ENCODE results near the gene LKAAEAR1. TPM values are rescaled to one million over a fixed set of nuclear protein-coding genes. Genes with fewer than 3 reads are reported as not detected.

Gene LKAAEAR1
- total and polyA plus RNA-seq, 2 experiments from 2014 or later: 1.8 TPM; not detected in 1

DNA sequence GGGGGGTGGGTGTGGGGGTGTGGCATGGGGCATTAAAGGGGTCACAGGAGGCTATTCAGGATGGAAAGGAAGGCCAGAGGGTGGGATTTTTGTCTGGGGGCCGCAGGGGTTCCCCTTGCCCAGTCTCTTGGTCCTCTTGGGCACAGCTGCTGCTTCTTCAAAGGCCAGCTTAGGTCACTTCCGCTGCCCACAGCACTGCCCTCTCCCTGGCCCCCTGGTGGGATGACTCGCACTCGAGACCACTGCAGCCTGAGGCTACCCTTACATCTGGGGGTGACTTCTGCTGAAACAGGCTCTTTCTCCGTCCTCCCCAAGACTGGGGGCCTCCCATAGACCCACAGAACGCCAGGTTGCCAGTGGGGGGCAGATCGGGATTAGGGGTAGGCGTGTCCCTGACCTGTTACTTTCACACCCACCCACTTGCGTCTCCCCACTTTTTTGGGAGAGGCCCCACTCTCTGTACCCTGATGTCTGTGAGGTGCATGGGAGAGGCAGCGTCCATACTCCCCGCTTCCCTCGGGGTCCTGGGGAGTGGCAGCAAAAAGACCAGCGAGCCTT is 1.3 kb downstream of the LKAAEAR1 start (continued):
- TF ChIP-seq, protein P1, sequence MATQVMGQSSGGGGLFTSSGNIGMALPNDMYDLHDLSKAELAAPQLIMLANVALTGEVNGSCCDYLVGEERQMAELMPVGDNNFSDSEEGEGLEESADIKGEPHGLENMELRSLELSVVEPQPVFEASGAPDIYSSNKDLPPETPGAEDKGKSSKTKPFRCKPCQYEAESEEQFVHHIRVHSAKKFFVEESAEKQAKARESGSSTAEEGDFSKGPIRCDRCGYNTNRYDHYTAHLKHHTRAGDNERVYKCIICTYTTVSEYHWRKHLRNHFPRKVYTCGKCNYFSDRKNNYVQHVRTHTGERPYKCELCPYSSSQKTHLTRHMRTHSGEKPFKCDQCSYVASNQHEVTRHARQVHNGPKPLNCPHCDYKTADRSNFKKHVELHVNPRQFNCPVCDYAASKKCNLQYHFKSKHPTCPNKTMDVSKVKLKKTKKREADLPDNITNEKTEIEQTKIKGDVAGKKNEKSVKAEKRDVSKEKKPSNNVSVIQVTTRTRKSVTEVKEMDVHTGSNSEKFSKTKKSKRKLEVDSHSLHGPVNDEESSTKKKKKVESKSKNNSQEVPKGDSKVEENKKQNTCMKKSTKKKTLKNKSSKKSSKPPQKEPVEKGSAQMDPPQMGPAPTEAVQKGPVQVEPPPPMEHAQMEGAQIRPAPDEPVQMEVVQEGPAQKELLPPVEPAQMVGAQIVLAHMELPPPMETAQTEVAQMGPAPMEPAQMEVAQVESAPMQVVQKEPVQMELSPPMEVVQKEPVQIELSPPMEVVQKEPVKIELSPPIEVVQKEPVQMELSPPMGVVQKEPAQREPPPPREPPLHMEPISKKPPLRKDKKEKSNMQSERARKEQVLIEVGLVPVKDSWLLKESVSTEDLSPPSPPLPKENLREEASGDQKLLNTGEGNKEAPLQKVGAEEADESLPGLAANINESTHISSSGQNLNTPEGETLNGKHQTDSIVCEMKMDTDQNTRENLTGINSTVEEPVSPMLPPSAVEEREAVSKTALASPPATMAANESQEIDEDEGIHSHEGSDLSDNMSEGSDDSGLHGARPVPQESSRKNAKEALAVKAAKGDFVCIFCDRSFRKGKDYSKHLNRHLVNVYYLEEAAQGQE (IDR thresholded peaks at IDR 0.05; ENCODE audit: unreplicated experiment): no peak
- no peak for TF ChIP-seq NANOG (IDR thresholded peaks at IDR 0.05; ENCODE audit: borderline replicate concordance)
- TF ChIP-seq, protein P2, sequence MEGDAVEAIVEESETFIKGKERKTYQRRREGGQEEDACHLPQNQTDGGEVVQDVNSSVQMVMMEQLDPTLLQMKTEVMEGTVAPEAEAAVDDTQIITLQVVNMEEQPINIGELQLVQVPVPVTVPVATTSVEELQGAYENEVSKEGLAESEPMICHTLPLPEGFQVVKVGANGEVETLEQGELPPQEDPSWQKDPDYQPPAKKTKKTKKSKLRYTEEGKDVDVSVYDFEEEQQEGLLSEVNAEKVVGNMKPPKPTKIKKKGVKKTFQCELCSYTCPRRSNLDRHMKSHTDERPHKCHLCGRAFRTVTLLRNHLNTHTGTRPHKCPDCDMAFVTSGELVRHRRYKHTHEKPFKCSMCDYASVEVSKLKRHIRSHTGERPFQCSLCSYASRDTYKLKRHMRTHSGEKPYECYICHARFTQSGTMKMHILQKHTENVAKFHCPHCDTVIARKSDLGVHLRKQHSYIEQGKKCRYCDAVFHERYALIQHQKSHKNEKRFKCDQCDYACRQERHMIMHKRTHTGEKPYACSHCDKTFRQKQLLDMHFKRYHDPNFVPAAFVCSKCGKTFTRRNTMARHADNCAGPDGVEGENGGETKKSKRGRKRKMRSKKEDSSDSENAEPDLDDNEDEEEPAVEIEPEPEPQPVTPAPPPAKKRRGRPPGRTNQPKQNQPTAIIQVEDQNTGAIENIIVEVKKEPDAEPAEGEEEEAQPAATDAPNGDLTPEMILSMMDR (conservative IDR thresholded peaks at IDR 0.05; ENCODE audit: low read depth in 2 of 2): no peak

DNA sequence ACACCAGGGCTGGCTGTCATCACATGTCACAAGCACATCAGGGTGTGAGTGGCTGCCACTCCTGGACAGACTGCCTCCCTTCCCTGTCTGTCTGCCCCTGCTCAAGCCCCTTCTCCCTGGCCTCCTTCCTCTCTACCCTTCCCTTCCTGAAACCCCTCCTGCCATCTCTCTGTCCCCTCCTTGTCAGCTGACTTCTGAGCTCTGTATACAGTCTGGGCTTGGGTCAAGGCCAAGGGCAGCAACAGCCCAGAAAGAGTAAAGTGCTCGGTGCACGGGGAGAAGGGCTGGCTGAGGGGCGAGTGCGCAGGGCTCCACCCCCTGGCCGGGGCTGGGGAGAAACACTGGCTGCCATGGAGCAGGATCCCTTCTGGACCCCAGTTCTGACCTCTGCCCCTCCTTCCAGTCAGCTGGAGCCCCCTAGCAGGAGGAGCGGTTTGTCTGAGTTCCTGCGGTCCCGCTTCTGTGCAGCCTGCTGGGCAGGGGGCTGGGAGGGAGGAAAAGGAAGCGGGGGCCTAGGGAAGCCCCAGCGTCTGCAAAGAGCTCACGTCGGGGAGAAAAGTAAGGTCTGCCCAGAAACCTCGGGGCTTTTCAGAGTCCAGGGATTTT is 2.0 kb downstream of the LKAAEAR1 start:
- Mint-ChIP-seq H3K36me3 (ENCODE audit: low read depth) (no peaks in the 10 kb centered on the region; the same call in 2 of the 3 replicates), H3K27ac (no peak overlapping the region), H3K4me1 (peaks cover 33% of the 10 kb centered on the region), H3K4me3 (peak overlapping the region; percentile 47), H3K9me3 (peaks cover 3% of the 10 kb centered on the region; the same call in 1 of the 3 replicates), H3K27me3 (ENCODE audit: insufficient read depth, low read depth, poor library complexity) (peaks cover 50% of the 10 kb centered on the region)
- Histone ChIP-seq H3K36me3 (ENCODE audit: insufficient read depth) (no peaks in the 10 kb centered on the region), H3K27ac (ENCODE audit: low read depth) (no peak overlapping the region), H3K27me3 (ENCODE audit: insufficient read depth) (peaks cover 50% of the 10 kb centered on the region), H4K20me1 (replicated peaks; ENCODE audit: insufficient read depth) (no peaks in the 10 kb centered on the region), H3K79me2 (replicated peaks; ENCODE audit: insufficient read depth) (no peaks in the 10 kb centered on the region), H3K9me2 (ENCODE audit: insufficient read depth) (no peaks in the 10 kb centered on the region), H3F3A (replicated peaks; ENCODE audit: low read depth) (0 out of 2 replicates have a peak, but pooled peaks cover 7% of the 10 kb centered on the region), H3K4me3 (peak overlapping the region; percentile 45; the same call in 1 of the 2 replicates), H2AFZ (no peak overlapping the region), H3K4me2 (peak overlapping the region; percentile 90), H3K4me1 (ENCODE audit: insufficient read depth) (peaks cover 27% of the 10 kb centered on the region; the same call in 1 of the 2 replicates)
- DNase-seq (ENCODE audit: low spot score) (peak; percentile 44), ATAC-seq (peak; percentile 2; the same call in 2 of the 3 replicates)
- TF ChIP-seq EZH2 (IDR thresholded peaks at IDR 0.05; ENCODE audit: low read depth, unreplicated experiment) (no peak), NANOG (IDR thresholded peaks at IDR 0.05; ENCODE audit: borderline replicate concordance) (no peak), ZNF114 (CRISPR knock-in tag; IDR thresholded peaks at IDR 0.05) (no peak), STAT1 (IDR thresholded peaks at IDR 0.05; ENCODE audit: unreplicated experiment) (no peak), ZNF331 (CRISPR knock-in tag; IDR thresholded peaks at IDR 0.05; ENCODE audit: low read depth) (no peak)
- TF ChIP-seq, protein P2 (conservative IDR thresholded peaks at IDR 0.05; ENCODE audit: low read depth in 2 of 2): peak in 1 of 2 experiments; percentile 18; a peak in 1 of 4 replicates
- TF ChIP-seq, protein P3, sequence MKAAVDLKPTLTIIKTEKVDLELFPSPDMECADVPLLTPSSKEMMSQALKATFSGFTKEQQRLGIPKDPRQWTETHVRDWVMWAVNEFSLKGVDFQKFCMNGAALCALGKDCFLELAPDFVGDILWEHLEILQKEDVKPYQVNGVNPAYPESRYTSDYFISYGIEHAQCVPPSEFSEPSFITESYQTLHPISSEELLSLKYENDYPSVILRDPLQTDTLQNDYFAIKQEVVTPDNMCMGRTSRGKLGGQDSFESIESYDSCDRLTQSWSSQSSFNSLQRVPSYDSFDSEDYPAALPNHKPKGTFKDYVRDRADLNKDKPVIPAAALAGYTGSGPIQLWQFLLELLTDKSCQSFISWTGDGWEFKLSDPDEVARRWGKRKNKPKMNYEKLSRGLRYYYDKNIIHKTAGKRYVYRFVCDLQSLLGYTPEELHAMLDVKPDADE (IDR thresholded peaks at IDR 0.05): no peak
- TF ChIP-seq, protein P1 (IDR thresholded peaks at IDR 0.05; ENCODE audit: unreplicated experiment): no peak
